HCT116 (cell line): ENCODE data around the gene RNF215. TPM values are rescaled to one million over a fixed set of nuclear protein-coding genes. Genes with fewer than 3 reads are reported as not detected.

Experiments used
- ATAC-seq: fragments of 200-7000 bp; cut with Tn5 transposase; 2 replicates; pipeline ENCODE4 v1.9.1; 2020; ENCODE audit warnings: mild to moderate bottlenecking, moderate library complexity
- BruUV-seq: library from RNA; stranded (reverse); fragments of 400-500 nt; replicated peaks from 2 replicates; lab custom pipeline; 2021; lab: Mats Ljungman, UMichigan
- CTCF ChIA-PET: fragments of 300-600 bp; sonication (Branson Sonifier 250); formaldehyde crosslinking; loops from one replicate; lab custom pipeline; 2021; ENCODE audit warnings: antibody characterized with exemption; lab: Charles Lee
- POLR2A ChIA-PET: fragments of 300-600, 350-600 bp; sonication (Branson Sonifier 250); formaldehyde crosslinking; loops from one replicate; lab custom pipeline; 2021; ENCODE audit warnings: antibody characterized with exemption; lab: Charles Lee
- RAD21 ChIA-PET, 2 experiments: fragments of 300-600 bp; sonication (Branson Sonifier 250); formaldehyde crosslinking; loops; one replicate each; lab custom pipeline; 2023; ENCODE audit warnings: low total read pairs in 2 of 2; ENCODE audit not compliant: uncharacterized antibody in 2 of 2, unreplicated experiment in 2 of 2, low non-redundant PET in 1 of 2; lab: Charles Lee
- DNase-seq: peaks from one replicate; pipeline ENCODE4 v3.0.0-alpha.2; 2010; ENCODE audit warnings: low read depth, low spot score
- H2AFZ ChIP-seq: fragments of 200-600 bp; shearing (Covaris generic), sonication (generic); 2 replicates; pipeline ENCODE4 v1.6.1; 2017; ENCODE audit warnings: low read depth, mixed run types, mixed read lengths, antibody characterized with exemption, low read length; ENCODE audit not compliant: poor library complexity, severe bottlenecking
- H3K27ac ChIP-seq: 2 replicates; pipeline ENCODE4 v1.5.1; 2012; ENCODE audit warnings: low read depth, low read length
- H3K27me3 ChIP-seq: fragments of 200-600 bp; sonication (generic); 2 replicates; pipeline ENCODE4 v1.6.1; 2016; ENCODE audit warnings: mixed run types, low read length, mixed read lengths; ENCODE audit not compliant: insufficient read depth
- H3K36me3 ChIP-seq, 2 experiments: fragments of 200-500 bp in 1 of 2; fragments of 200-600 bp in 1 of 2; sonication (Bioruptor generic) in 1 of 2; sonication (generic) in 1 of 2; 2 replicates each; pipeline versions ENCODE4 v1.5.1 to v1.6.1; 2014 to 2016; ENCODE audit warnings: low read length in 2 of 2, inconsistent platforms in 1 of 2, mixed read lengths in 1 of 2, mixed run types in 1 of 2; ENCODE audit not compliant: insufficient read depth in 2 of 2, control insufficient read depth in 1 of 2
- H3K4me1 ChIP-seq, 2 experiments: fragments of 200-600 bp in 1 of 2; sonication (generic) in 1 of 2; 2 replicates each; pipeline versions ENCODE4 v1.5.1 to v1.6.1; 2012 to 2017; ENCODE audit warnings: low read length in 2 of 2, inconsistent platforms in 1 of 2, mild to moderate bottlenecking in 1 of 2, mixed read lengths in 1 of 2, mixed run types in 1 of 2, moderate library complexity in 1 of 2; ENCODE audit not compliant: insufficient read depth in 2 of 2, control insufficient read depth in 1 of 2
- H3K4me2 ChIP-seq: fragments of 200-600 bp; sonication (generic); 2 replicates; pipeline ENCODE4 v1.6.1; 2017; ENCODE audit warnings: mixed run types, low read length, mixed read lengths
- H3K4me3 ChIP-seq, 2 experiments: fragments of 200-600 bp in 1 of 2; sonication (generic) in 1 of 2; replicated peaks in 1 of 2; 2 replicates each; pipeline ENCODE4 v1.5.1; 2011 to 2016; ENCODE audit warnings: low read length in 2 of 2, control low read depth in 1 of 2, low read depth in 1 of 2, mild to moderate bottlenecking in 1 of 2, mixed read lengths in 1 of 2, mixed run types in 1 of 2
- H3K79me2 ChIP-seq: fragments of 200-600 bp; sonication (generic); 2 replicates; pipeline ENCODE4 v1.6.1; 2017; ENCODE audit warnings: mild to moderate bottlenecking, mixed run types, low read length, moderate library complexity, mixed read lengths; ENCODE audit not compliant: insufficient read depth
- H3K9ac ChIP-seq: fragments of 200-600 bp; sonication (generic); 2 replicates; pipeline ENCODE4 v1.6.1; 2016; ENCODE audit warnings: low read length, mixed read lengths
- H3K9me2 ChIP-seq: fragments of 200-600 bp; sonication (generic), shearing (Covaris generic); 2 replicates; pipeline ENCODE4 v1.6.1; 2017; ENCODE audit warnings: mixed run types, mild to moderate bottlenecking, moderate library complexity; ENCODE audit not compliant: insufficient read depth
- H3K9me3 ChIP-seq, 2 experiments: fragments of 200-500 bp in 1 of 2; fragments of 200-600 bp in 1 of 2; sonication (Bioruptor generic) in 1 of 2; sonication (generic) in 1 of 2; 2 replicates each; pipeline ENCODE4 v1.6.1; 2014 to 2017; ENCODE audit warnings: low read length in 2 of 2, mixed read lengths in 2 of 2, inconsistent platforms in 1 of 2, low read depth in 1 of 2, mild to moderate bottlenecking in 1 of 2, mixed run types in 1 of 2, moderate library complexity in 1 of 2; ENCODE audit not compliant: control insufficient read depth in 1 of 2, insufficient read depth in 1 of 2
- H4K20me1 ChIP-seq: fragments of 200-600 bp; sonication (generic), shearing (Covaris generic); 2 replicates; pipeline ENCODE4 v1.6.1; 2017; ENCODE audit warnings: mixed run types, mild to moderate bottlenecking, moderate library complexity; ENCODE audit not compliant: insufficient read depth
- CBX3 ChIP-seq: IDR thresholded peaks from 2 replicates; pipeline ENCODE4 v1.6.1; 2012; ENCODE audit warnings: low read depth
- CEBPB ChIP-seq: IDR thresholded peaks from 2 replicates; pipeline ENCODE4 v1.6.1; 2012; ENCODE audit warnings: low read depth
- EGR1 ChIP-seq: IDR thresholded peaks from 2 replicates; pipeline ENCODE4 v1.6.1; 2012; ENCODE audit warnings: low read depth
- ELF1 ChIP-seq: IDR thresholded peaks from 2 replicates; pipeline ENCODE4 v1.6.1; 2012; ENCODE audit warnings: low read depth, borderline replicate concordance
- EZH2 ChIP-seq: fragments of 200-600 bp; sonication (generic); IDR thresholded peaks from 2 replicates; pipeline ENCODE4 v1.6.1; 2017; ENCODE audit warnings: antibody characterized with exemption, mixed run types
- EZH2phosphoT487 ChIP-seq: fragments of 200-600 bp; IDR thresholded peaks from 2 replicates; pipeline ENCODE4 v1.6.1; 2018; ENCODE audit warnings: antibody characterized with exemption, borderline replicate concordance
- POLR2A ChIP-seq: IDR thresholded peaks from 2 replicates; pipeline ENCODE4 v1.7.0; 2011; ENCODE audit warnings: borderline replicate concordance; ENCODE audit not compliant: insufficient read depth, insufficient read length; ENCODE audit errors: extremely low read depth
- POLR2AphosphoS5 ChIP-seq: IDR thresholded peaks from 2 replicates; pipeline ENCODE4 v1.6.1; 2011; ENCODE audit warnings: mild to moderate bottlenecking, low read depth, low read length, moderate library complexity
- RAD21 ChIP-seq: IDR thresholded peaks from 2 replicates; pipeline ENCODE4 v1.6.1; 2012; ENCODE audit warnings: low read depth, mild to moderate bottlenecking
- SIN3A ChIP-seq: IDR thresholded peaks from 2 replicates; pipeline ENCODE4 v1.6.1; 2012; ENCODE audit warnings: low read depth
- SRF ChIP-seq: IDR thresholded peaks from 2 replicates; pipeline ENCODE4 v1.6.1; 2012; ENCODE audit warnings: low read depth
- TCF7L2 ChIP-seq: IDR thresholded peaks from 2 replicates; pipeline ENCODE4 v1.7.0; 2011; ENCODE audit warnings: borderline replicate concordance, inconsistent platforms; ENCODE audit not compliant: insufficient read depth, insufficient read length; ENCODE audit errors: extremely low read depth
- YY1 ChIP-seq: IDR thresholded peaks from 2 replicates; pipeline ENCODE4 v1.6.1; 2011; ENCODE audit warnings: low read length, low read depth, moderate library complexity, mild to moderate bottlenecking; ENCODE audit not compliant: insufficient replicate concordance; ENCODE audit errors: extremely low read depth
- ZFX ChIP-seq: fragments of 450-650 bp; IDR thresholded peaks from 2 replicates; pipeline ENCODE4 v1.6.1; 2017
- ZNF274 ChIP-seq: fragments of 200-500 bp; sonication (Bioruptor generic); IDR thresholded peaks from 2 replicates; pipeline ENCODE4 v1.6.1; 2014; ENCODE audit warnings: mild to moderate bottlenecking, low read depth, low read length, inconsistent platforms
- intact Hi-C: fragments of 100-400 bp; cut with micrococcal nuclease; formaldehyde crosslinking; loops from 2 replicates; pipeline ENCODE4 v1.10.0; 2022
- total RNA-seq: library from RNA; stranded (reverse); gene quantifications from one replicate; pipeline ENCODE4 v1.2.1, GENCODE V29; 2021; ENCODE audit not compliant: unreplicated experiment
- TF ChIP-seq, protein P1 (sequence below): IDR thresholded peaks from 2 replicates; pipeline ENCODE4 v1.6.1; 2012
- TF ChIP-seq, protein P2 (sequence below), 3 experiments: fragments of 200-600 bp in 1 of 3; sonication (generic) in 1 of 3; IDR thresholded peaks in 2 of 3; conservative IDR thresholded peaks in 1 of 3; 2 replicates each; pipeline ENCODE4 v1.5.1; 2012 to 2017; ENCODE audit warnings: low read depth in 2 of 3, low read length in 2 of 3, antibody characterized with exemption in 1 of 3, borderline replicate concordance in 1 of 3, control low read depth in 1 of 3, mild to moderate bottlenecking in 1 of 3, mixed read lengths in 1 of 3, mixed run types in 1 of 3, moderate library complexity in 1 of 3; ENCODE audit not compliant: insufficient read depth in 1 of 3
- TF ChIP-seq, protein P3 (sequence below): IDR thresholded peaks from 2 replicates; pipeline ENCODE4 v1.6.1; 2011; ENCODE audit warnings: mild to moderate bottlenecking, low read length, moderate library complexity; ENCODE audit not compliant: insufficient replicate concordance; ENCODE audit errors: extremely low read depth

RNF215 gene
- total RNA-seq, 1 experiment from 2014 or later: 20.2 TPM

DNA sequence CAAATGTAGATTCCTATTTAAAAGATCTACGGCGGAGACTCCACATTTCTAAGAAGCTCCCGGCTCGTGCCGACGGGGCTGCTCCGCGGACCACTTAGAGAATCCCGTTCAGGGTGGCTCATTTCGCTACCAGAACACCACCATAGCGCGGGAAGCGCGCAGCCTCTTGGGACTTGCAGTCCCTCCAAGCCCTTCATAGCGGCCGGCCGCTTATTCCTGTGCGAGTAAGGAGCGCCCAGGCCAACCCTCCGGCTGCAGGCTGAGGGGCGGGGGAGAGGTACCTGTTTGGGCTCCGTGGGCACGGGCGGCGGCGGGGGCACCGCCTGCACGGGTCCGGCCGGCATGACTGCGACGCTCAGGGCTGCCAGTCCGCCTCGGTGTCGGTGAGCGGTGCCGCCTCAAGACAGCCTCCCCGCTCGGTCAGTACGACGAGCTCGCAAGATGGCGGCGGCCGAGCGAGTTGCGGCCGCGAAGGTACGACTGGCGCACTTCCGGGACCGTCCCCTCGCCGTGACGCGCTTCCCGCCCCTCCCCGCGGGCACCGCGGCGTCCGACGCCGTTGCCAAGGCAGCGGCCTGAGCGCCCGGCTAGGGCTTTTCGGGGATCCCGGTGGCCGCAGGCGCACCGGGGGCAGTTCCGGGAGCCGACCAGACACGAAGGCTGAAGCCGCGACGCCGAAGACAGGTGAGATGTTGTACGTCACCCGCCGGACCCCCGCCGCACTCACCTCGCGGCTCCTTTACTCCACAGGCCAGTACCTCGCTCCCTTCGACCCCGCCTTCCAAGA lies 30.6 kb downstream of the RNF215 start, which contains the start of the genes CCDC157 and SF3A1 (continued):
- peak; percentile 78 for TF ChIP-seq SRF
- peak; percentile 77 for TF ChIP-seq ELF1
- TF ChIP-seq SIN3A: peak; percentile 97
- TF ChIP-seq CEBPB: no peak
- TF ChIP-seq RAD21: no peak
- TF ChIP-seq POLR2AphosphoS5: peak; percentile 91

DNA sequence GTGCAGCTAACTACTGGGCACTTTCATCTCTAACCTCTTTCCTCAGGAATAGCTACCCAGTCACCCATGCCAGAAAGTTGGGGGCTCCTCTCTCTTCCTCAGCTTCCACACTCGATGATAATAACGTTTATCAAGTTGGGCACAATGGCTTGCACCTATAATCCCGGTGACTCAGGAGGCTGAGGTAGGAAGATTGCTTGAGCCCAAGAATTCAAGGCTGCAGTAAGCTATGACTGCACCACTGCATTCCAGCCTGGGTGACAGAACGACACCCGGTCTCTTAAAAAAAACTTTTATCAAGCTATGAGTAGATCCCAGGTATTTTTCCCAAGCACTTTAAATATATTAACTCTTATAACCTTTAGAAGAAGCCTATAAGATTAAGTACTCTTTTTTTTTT lies 32.6 kb downstream of the RNF215 start:
- ATAC-seq (no peak), DNase-seq (no peak)
- Histone ChIP-seq H3K9ac (no peak overlapping the region), H3K9me2 (no peaks in the 10 kb centered on the region), H3K4me2 (peak overlapping the region; percentile 91), H3K9me3 (no peaks in the 10 kb centered on the region), H3K36me3 (peaks cover 26 to 34% of the 10 kb centered on the region in 2 experiments; a peak in 3 of 4 replicates), H3K4me3 (no peak overlapping the region), H3K4me1 (peaks cover 12 to 22% of the 10 kb centered on the region in 2 experiments; a peak in 3 of 4 replicates), H3K79me2 (peaks cover 69% of the 10 kb centered on the region), H2AFZ (no peak overlapping the region), H3K27me3 (no peaks in the 10 kb centered on the region), H4K20me1 (no peaks in the 10 kb centered on the region), H3K27ac (no peak overlapping the region)
- POLR2A ChIA-PET: no interaction called here
- intact Hi-C loops: no loop called here
- RAD21 ChIA-PET: no interaction called here
- CTCF ChIA-PET: no interaction called here
- no TSS peak for BruUV-seq
- TF ChIP-seq POLR2A (no peak), YY1 (no peak), RAD21 (no peak), SRF (no peak), TCF7L2 (no peak), CBX3 (no peak), POLR2AphosphoS5 (no peak), CEBPB (no peak), EGR1 (no peak), ZFX (no peak), EZH2 (no peak), EZH2phosphoT487 (no peak), ZNF274 (no peak)
- TF ChIP-seq, protein P1, sequence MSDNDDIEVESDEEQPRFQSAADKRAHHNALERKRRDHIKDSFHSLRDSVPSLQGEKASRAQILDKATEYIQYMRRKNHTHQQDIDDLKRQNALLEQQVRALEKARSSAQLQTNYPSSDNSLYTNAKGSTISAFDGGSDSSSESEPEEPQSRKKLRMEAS: no peak
- TF ChIP-seq, protein P2, sequence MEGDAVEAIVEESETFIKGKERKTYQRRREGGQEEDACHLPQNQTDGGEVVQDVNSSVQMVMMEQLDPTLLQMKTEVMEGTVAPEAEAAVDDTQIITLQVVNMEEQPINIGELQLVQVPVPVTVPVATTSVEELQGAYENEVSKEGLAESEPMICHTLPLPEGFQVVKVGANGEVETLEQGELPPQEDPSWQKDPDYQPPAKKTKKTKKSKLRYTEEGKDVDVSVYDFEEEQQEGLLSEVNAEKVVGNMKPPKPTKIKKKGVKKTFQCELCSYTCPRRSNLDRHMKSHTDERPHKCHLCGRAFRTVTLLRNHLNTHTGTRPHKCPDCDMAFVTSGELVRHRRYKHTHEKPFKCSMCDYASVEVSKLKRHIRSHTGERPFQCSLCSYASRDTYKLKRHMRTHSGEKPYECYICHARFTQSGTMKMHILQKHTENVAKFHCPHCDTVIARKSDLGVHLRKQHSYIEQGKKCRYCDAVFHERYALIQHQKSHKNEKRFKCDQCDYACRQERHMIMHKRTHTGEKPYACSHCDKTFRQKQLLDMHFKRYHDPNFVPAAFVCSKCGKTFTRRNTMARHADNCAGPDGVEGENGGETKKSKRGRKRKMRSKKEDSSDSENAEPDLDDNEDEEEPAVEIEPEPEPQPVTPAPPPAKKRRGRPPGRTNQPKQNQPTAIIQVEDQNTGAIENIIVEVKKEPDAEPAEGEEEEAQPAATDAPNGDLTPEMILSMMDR (IDR thresholded peaks at IDR 0.05 in 2 of 3, conservative IDR thresholded peaks at IDR 0.05 in 1 of 3; ENCODE audit: borderline replicate concordance in 1 of 3, insufficient read depth in 1 of 3, low read depth in 2 of 3, low read length in 2 of 3): no peak
- TF ChIP-seq, protein P3, sequence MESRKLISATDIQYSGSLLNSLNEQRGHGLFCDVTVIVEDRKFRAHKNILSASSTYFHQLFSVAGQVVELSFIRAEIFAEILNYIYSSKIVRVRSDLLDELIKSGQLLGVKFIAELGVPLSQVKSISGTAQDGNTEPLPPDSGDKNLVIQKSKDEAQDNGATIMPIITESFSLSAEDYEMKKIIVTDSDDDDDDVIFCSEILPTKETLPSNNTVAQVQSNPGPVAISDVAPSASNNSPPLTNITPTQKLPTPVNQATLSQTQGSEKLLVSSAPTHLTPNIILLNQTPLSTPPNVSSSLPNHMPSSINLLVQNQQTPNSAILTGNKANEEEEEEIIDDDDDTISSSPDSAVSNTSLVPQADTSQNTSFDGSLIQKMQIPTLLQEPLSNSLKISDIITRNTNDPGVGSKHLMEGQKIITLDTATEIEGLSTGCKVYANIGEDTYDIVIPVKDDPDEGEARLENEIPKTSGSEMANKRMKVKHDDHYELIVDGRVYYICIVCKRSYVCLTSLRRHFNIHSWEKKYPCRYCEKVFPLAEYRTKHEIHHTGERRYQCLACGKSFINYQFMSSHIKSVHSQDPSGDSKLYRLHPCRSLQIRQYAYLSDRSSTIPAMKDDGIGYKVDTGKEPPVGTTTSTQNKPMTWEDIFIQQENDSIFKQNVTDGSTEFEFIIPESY: no peak
